Measurements from ENCODE around the gene KCNH1. TPM values are rescaled to one million over a fixed set of nuclear protein-coding genes. Genes with fewer than 3 reads are reported as not detected.

The KCNH1 gene
- total and polyA plus RNA-seq, 2 donors: 0.62 to 0.85 TPM

- no peak overlapping the region for H3K4me3 ChIP-seq (ENCODE audit: low read length in 2 of 2)
- no peaks in the 10 kb centered on the region for H3K27me3 ChIP-seq (ENCODE audit: control insufficient read depth in 2 of 2, insufficient read depth in 1 of 2, low read length in 1 of 2)
- 66% methylated on average over 5 of the region's 5 CpGs for WGBS
- no peak for DNase-seq (ENCODE audit: low read depth in 6 of 9, low spot score in 9 of 9)
- H3K36me3 ChIP-seq (ENCODE audit: control insufficient read depth in 2 of 2, insufficient read depth in 2 of 2, low read length in 1 of 2): no peaks in the 10 kb centered on the region
- H3K4me1 ChIP-seq (ENCODE audit: control insufficient read depth in 2 of 2, insufficient read depth in 2 of 2, low read length in 2 of 2): no peaks in the 10 kb centered on the region
- H3K27ac ChIP-seq (ENCODE audit: low read depth in 1 of 2, low read length in 1 of 2): no peak overlapping the region
- no peaks in the 10 kb centered on the region for H3K9me3 ChIP-seq (ENCODE audit: control insufficient read depth in 2 of 2, insufficient read depth in 1 of 2, low read length in 1 of 2)
These were observed 225.7 kb downstream of the KCNH1 start for GRCh38 chr1:210908257-210908656.

- no peak for DNase-seq (ENCODE audit: low read depth in 6 of 9, low spot score in 9 of 9)
- H3K9me3 ChIP-seq (ENCODE audit: control insufficient read depth in 2 of 2, insufficient read depth in 1 of 2, low read length in 1 of 2): no peaks in the 10 kb centered on the region
- 91% methylated on average over 1 of the region's 1 CpG for WGBS
- no peaks in the 10 kb centered on the region for H3K4me1 ChIP-seq (ENCODE audit: control insufficient read depth in 2 of 2, insufficient read depth in 2 of 2, low read length in 2 of 2)
- no peaks in the 10 kb centered on the region for H3K36me3 ChIP-seq (ENCODE audit: control insufficient read depth in 2 of 2, insufficient read depth in 2 of 2, low read length in 1 of 2)
- no peak overlapping the region for H3K27ac ChIP-seq (ENCODE audit: low read depth in 1 of 2, low read length in 1 of 2)
- H3K27me3 ChIP-seq (ENCODE audit: control insufficient read depth in 2 of 2, insufficient read depth in 1 of 2, low read length in 1 of 2): no peaks in the 10 kb centered on the region
- H3K4me3 ChIP-seq (ENCODE audit: low read length in 2 of 2): no peak overlapping the region
These were observed 226.6 kb downstream of the KCNH1 start for GRCh38 chr1:210907251-210907805.

- no peaks in the 10 kb centered on the region for H3K27me3 ChIP-seq (ENCODE audit: control insufficient read depth in 2 of 2, insufficient read depth in 1 of 2, low read length in 1 of 2)
- H3K4me1 ChIP-seq (ENCODE audit: control insufficient read depth in 2 of 2, insufficient read depth in 2 of 2, low read length in 2 of 2): no peaks in the 10 kb centered on the region
- H3K36me3 ChIP-seq (ENCODE audit: control insufficient read depth in 2 of 2, insufficient read depth in 2 of 2, low read length in 1 of 2): no peaks in the 10 kb centered on the region
- whole genome bisulfite sequencing: 79% methylated on average over 7 of the region's 7 CpGs
- no peak overlapping the region for H3K27ac ChIP-seq (ENCODE audit: low read depth in 1 of 2, low read length in 1 of 2)
- DNase-seq (ENCODE audit: low read depth in 6 of 9, low spot score in 9 of 9): no peak
- H3K4me3 ChIP-seq (ENCODE audit: low read length in 2 of 2): no peak overlapping the region
- no peaks in the 10 kb centered on the region for H3K9me3 ChIP-seq (ENCODE audit: control insufficient read depth in 2 of 2, insufficient read depth in 1 of 2, low read length in 1 of 2)
These were observed 227.9 kb downstream of the KCNH1 start for GRCh38 chr1:210905944-210906453.

GRCh38 chr1:210905365-210905904, 228.5 kb downstream of the KCNH1 start:
- no peaks in the 10 kb centered on the region for H3K27me3 ChIP-seq (ENCODE audit: control insufficient read depth in 2 of 2, insufficient read depth in 1 of 2, low read length in 1 of 2)
- H3K4me3 ChIP-seq (ENCODE audit: low read length in 2 of 2): no peak overlapping the region
- no peaks in the 10 kb centered on the region for H3K9me3 ChIP-seq (ENCODE audit: control insufficient read depth in 2 of 2, insufficient read depth in 1 of 2, low read length in 1 of 2)
- H3K4me1 ChIP-seq (ENCODE audit: control insufficient read depth in 2 of 2, insufficient read depth in 2 of 2, low read length in 2 of 2): no peaks in the 10 kb centered on the region
- WGBS: 69% methylated on average over 4 of the region's 4 CpGs
- DNase-seq (ENCODE audit: low read depth in 6 of 9, low spot score in 9 of 9): no peak
- no peaks in the 10 kb centered on the region for H3K36me3 ChIP-seq (ENCODE audit: control insufficient read depth in 2 of 2, insufficient read depth in 2 of 2, low read length in 1 of 2)
- H3K27ac ChIP-seq (ENCODE audit: low read depth in 1 of 2, low read length in 1 of 2): no peak overlapping the region

GRCh38 chr1:210901981-210902770, 231.8 kb downstream of the KCNH1 start:
- Histone ChIP-seq H3K4me3 (ENCODE audit: low read length in 2 of 2) (no peak overlapping the region), H3K36me3 (ENCODE audit: control insufficient read depth in 2 of 2, insufficient read depth in 2 of 2, low read length in 1 of 2) (no peaks in the 10 kb centered on the region), H3K4me1 (ENCODE audit: control insufficient read depth in 2 of 2, insufficient read depth in 2 of 2, low read length in 2 of 2) (no peaks in the 10 kb centered on the region), H3K27me3 (ENCODE audit: control insufficient read depth in 2 of 2, insufficient read depth in 1 of 2, low read length in 1 of 2) (no peaks in the 10 kb centered on the region), H3K27ac (ENCODE audit: low read depth in 1 of 2, low read length in 1 of 2) (no peak overlapping the region), H3K9me3 (ENCODE audit: control insufficient read depth in 2 of 2, insufficient read depth in 1 of 2, low read length in 1 of 2) (no peaks in the 10 kb centered on the region)
- no peak for DNase-seq (ENCODE audit: low read depth in 6 of 9, low spot score in 9 of 9)
- 57% methylated on average over 8 of the region's 8 CpGs for WGBS

- no peaks in the 10 kb centered on the region for H3K4me1 ChIP-seq (ENCODE audit: control insufficient read depth in 2 of 2, insufficient read depth in 2 of 2, low read length in 2 of 2)
- no peak overlapping the region for H3K4me3 ChIP-seq (ENCODE audit: low read length in 2 of 2)
- WGBS: 78% methylated on average over 2 of the region's 2 CpGs
- no peaks in the 10 kb centered on the region for H3K36me3 ChIP-seq (ENCODE audit: control insufficient read depth in 2 of 2, insufficient read depth in 2 of 2, low read length in 1 of 2)
- DNase-seq (ENCODE audit: low read depth in 6 of 9, low spot score in 9 of 9): no peak
- no peak overlapping the region for H3K27ac ChIP-seq (ENCODE audit: low read depth in 1 of 2, low read length in 1 of 2)
- no peaks in the 10 kb centered on the region for H3K27me3 ChIP-seq (ENCODE audit: control insufficient read depth in 2 of 2, insufficient read depth in 1 of 2, low read length in 1 of 2)
- no peaks in the 10 kb centered on the region for H3K9me3 ChIP-seq (ENCODE audit: control insufficient read depth in 2 of 2, insufficient read depth in 1 of 2, low read length in 1 of 2)
These were observed 233.1 kb downstream of the KCNH1 start for GRCh38 chr1:210900820-210901219.

- no peaks in the 10 kb centered on the region for H3K9me3 ChIP-seq (ENCODE audit: control insufficient read depth in 2 of 2, insufficient read depth in 1 of 2, low read length in 1 of 2)
- no peak for DNase-seq (ENCODE audit: low read depth in 6 of 9, low spot score in 9 of 9)
- H3K27me3 ChIP-seq (ENCODE audit: control insufficient read depth in 2 of 2, insufficient read depth in 1 of 2, low read length in 1 of 2): no peaks in the 10 kb centered on the region
- 68% methylated on average over 2 of the region's 2 CpGs for WGBS
- H3K27ac ChIP-seq (ENCODE audit: low read depth in 1 of 2, low read length in 1 of 2): no peak overlapping the region
- H3K36me3 ChIP-seq (ENCODE audit: control insufficient read depth in 2 of 2, insufficient read depth in 2 of 2, low read length in 1 of 2): no peaks in the 10 kb centered on the region
- no peaks in the 10 kb centered on the region for H3K4me1 ChIP-seq (ENCODE audit: control insufficient read depth in 2 of 2, insufficient read depth in 2 of 2, low read length in 2 of 2)
- no peak overlapping the region for H3K4me3 ChIP-seq (ENCODE audit: low read length in 2 of 2)
These were observed 233.9 kb downstream of the KCNH1 start for GRCh38 chr1:210900079-210900478.

GRCh38 chr1:210899676-210900075, 234.3 kb downstream of the KCNH1 start:
- H3K9me3 ChIP-seq (ENCODE audit: control insufficient read depth in 2 of 2, insufficient read depth in 1 of 2, low read length in 1 of 2): no peaks in the 10 kb centered on the region
- H3K36me3 ChIP-seq (ENCODE audit: control insufficient read depth in 2 of 2, insufficient read depth in 2 of 2, low read length in 1 of 2): no peaks in the 10 kb centered on the region
- no peak overlapping the region for H3K27ac ChIP-seq (ENCODE audit: low read depth in 1 of 2, low read length in 1 of 2)
- H3K4me1 ChIP-seq (ENCODE audit: control insufficient read depth in 2 of 2, insufficient read depth in 2 of 2, low read length in 2 of 2): no peaks in the 10 kb centered on the region
- H3K4me3 ChIP-seq (ENCODE audit: low read length in 2 of 2): no peak overlapping the region
- DNase-seq (ENCODE audit: low read depth in 6 of 9, low spot score in 9 of 9): no peak
- no peaks in the 10 kb centered on the region for H3K27me3 ChIP-seq (ENCODE audit: control insufficient read depth in 2 of 2, insufficient read depth in 1 of 2, low read length in 1 of 2)
- WGBS: 73% methylated on average over 2 of the region's 2 CpGs

- no peaks in the 10 kb centered on the region for H3K9me3 ChIP-seq (ENCODE audit: control insufficient read depth in 2 of 2, insufficient read depth in 1 of 2, low read length in 1 of 2)
- no peak overlapping the region for H3K4me3 ChIP-seq (ENCODE audit: low read length in 2 of 2)
- no peaks in the 10 kb centered on the region for H3K4me1 ChIP-seq (ENCODE audit: control insufficient read depth in 2 of 2, insufficient read depth in 2 of 2, low read length in 2 of 2)
- DNase-seq (ENCODE audit: low read depth in 6 of 9, low spot score in 9 of 9): no peak
- no peaks in the 10 kb centered on the region for H3K27me3 ChIP-seq (ENCODE audit: control insufficient read depth in 2 of 2, insufficient read depth in 1 of 2, low read length in 1 of 2)
- H3K27ac ChIP-seq (ENCODE audit: low read depth in 1 of 2, low read length in 1 of 2): no peak overlapping the region
- no peaks in the 10 kb centered on the region for H3K36me3 ChIP-seq (ENCODE audit: control insufficient read depth in 2 of 2, insufficient read depth in 2 of 2, low read length in 1 of 2)
- WGBS: 84% methylated on average over 5 of the region's 5 CpGs
These were observed 235.5 kb downstream of the KCNH1 start for GRCh38 chr1:210898473-210898872.
